GM21723 (cell line): ENCODE results near the gene SLC38A6.

Experiments used
- ATAC-seq: cut with Tn5 transposase; IDR thresholded peaks from one replicate; pipeline ENCODE4 v1.9.1; 2021; ENCODE audit warnings: mild to moderate bottlenecking, moderate library complexity; ENCODE audit not compliant: unreplicated experiment

SLC38A6 gene

GRCh38 chr14:60975551-60975950, 5.5 kb upstream of the SLC38A6 start:
- ATAC-seq: no peak

DNA sequence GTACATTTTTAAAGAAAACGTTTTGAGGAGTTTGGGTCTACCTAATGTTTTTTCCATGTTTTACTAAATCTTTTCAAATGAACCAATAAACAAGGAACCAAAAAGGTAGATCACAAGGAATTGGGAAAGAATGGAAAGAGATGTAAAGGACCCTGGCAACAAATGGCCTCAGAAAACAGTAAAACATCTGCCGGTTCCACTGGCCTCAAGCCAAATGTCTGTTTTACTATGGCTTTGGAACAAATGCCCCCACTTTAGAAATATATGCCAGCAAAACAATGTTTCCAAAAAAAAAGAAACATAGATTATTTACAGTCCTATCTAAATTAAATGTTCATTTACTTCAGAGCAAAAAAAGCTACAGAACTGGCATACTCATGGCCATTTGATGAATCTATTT, 3.2 kb upstream of the SLC38A6 start:
- ATAC-seq: no peak

DNA sequence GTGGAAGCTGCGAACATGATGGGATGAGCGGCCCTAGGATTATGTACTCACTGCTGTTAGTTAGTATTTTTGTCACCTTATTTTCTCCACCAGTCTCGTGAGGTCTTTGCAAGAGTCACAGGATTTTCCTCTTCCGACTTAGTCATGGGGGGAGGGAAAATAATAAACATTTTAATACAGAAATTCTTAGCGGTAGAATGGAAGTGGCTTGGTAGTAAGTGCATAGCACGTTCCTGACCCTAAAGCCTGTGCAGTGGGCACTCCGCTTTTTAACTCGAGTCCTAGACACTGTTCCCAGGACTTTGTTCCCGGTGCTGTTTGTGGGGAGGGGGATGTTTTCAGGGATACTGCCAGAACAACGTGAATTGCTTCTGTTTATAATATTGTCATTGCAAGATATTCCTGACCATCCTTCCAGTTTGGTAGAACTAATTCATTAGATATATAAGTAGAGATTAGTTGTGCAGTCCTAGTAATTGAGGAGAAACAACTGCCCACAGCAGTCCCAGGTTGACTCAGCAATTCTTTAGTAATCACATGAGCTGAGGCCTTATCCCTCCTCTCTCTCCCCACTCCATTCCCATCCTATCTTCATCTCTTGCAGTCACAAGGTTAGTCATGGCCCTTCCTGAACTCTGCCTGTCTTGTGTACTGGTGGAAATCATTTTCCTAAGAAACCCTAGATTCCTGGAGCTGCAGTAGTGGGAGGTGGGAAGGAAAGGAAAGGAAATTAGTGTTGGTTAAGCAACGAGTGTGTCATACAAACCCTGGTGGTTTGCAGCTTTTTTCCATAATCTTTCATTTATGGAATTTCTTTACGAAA, 799 bp downstream of the SLC38A6 start:
- ATAC-seq: no peak

- ATAC-seq: no peak
Measured at GRCh38 chr14:60984196-60984595, 3.2 kb downstream of the SLC38A6 start.

DNA sequence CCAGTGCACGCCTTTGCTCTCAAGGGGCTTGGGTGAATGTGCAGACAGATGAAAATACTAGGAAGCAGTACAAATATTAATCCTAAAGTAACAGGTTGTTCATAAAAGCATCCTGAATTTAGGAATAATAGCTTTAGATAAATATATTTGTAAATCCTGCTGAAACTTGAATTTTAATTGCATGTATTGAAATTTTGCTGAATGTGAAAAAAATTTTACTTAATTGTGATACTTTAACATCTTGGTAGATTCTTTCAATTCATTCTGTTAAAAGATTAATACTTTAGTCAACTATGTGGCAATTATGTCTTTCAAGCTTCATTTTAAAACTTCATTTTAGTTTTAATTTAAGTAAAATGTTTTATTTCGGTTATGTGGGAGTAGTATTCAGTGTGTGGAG, 5.5 kb downstream of the SLC38A6 start:
- no peak for ATAC-seq

GRCh38 chr14:60989599-60989998, 8.6 kb downstream of the SLC38A6 start:
- ATAC-seq: no peak

GRCh38 chr14:60998617-60999016, 17.6 kb downstream of the SLC38A6 start:
- ATAC-seq: no peak

GRCh38 chr14:60999536-60999935, 18.5 kb downstream of the SLC38A6 start:
- no peak for ATAC-seq

- no peak for ATAC-seq
Measured at GRCh38 chr14:61003571-61003970, 22.5 kb downstream of the SLC38A6 start.

GRCh38 chr14:61019537-61019936, 38.5 kb downstream of the SLC38A6 start:
- no peak for ATAC-seq

GRCh38 chr14:61025251-61026223, 44.5 kb downstream of the SLC38A6 start:
- ATAC-seq: peak; percentile 73

DNA sequence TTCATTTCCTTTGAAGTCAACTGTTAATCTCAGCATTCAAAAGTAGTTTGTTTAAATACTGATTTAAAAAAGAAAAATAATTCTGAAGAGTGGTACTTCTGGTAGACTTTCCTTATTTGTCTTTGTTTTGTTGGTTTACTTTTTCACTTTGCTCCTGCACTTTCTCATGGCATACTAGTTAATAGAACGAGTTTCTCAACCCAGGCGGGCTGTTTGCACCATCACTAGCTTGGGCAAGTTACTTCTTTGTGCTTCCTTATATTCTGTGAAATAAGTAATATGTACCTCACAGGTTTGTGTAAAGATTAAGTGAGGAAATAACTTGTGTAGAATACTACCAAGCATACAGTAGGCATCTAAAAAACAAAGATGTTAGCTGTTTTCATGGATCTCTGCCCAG, 45.5 kb downstream of the SLC38A6 start:
- ATAC-seq: no peak

GRCh38 chr14:61031026-61031425, 50.0 kb downstream of the SLC38A6 start:
- no peak for ATAC-seq

GRCh38 chr14:61033054-61033453, 52.0 kb downstream of the SLC38A6 start:
- no peak for ATAC-seq

DNA sequence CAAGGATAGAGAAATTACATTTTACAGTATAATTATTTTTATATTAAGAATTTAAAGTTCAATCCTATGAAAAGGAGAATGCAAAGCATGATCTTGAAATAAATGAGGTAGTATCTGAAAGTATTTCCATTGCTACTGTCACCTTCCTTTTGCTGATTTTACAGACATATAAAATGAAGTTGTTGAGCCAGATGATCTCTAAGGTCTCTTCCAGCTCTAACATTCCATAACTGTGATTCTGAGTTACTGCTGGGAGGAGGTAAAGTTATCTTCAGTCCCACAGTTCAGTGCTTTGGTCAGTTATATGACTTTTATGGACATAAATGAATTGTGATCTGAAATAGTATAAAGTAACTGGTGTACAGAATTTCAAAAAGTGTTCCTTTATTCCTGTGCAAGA, 52.8 kb downstream of the SLC38A6 start:
- ATAC-seq: no peak

DNA sequence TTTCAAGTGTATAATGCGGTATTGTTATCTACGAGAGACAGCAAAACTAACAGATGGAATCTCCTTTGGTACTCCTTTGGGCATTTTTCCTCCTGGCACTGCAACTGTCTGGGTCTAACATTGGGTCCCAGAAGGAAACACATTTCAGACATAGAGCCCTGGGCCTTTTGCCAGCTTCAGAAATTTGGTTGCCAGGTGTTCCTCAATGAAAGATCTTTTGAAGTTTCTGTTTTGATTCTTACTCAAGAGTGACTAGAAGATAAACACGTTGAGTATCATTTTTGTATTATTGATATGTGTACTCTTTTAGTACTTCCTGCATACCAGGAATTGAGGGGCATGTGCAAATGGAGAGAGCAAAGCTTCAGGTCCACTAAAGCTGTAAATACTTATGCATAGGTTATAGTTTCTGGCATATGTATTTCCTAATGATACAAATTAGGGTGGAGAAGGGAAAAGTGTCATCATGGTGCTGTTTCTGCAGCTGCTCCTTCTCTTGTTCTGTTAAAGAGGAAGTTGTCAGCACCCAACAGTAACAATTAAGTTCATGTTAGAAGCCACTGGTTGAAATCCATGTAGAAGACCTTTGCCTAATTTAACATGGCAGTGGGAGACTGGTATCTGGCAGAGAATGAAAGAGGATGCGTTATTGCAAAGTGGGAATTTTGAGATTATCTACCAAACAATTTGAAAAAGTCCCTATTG, 53.5 kb downstream of the SLC38A6 start:
- peak; percentile 93 for ATAC-seq

GRCh38 chr14:61037215-61037614, 56.2 kb downstream of the SLC38A6 start:
- no peak for ATAC-seq

DNA sequence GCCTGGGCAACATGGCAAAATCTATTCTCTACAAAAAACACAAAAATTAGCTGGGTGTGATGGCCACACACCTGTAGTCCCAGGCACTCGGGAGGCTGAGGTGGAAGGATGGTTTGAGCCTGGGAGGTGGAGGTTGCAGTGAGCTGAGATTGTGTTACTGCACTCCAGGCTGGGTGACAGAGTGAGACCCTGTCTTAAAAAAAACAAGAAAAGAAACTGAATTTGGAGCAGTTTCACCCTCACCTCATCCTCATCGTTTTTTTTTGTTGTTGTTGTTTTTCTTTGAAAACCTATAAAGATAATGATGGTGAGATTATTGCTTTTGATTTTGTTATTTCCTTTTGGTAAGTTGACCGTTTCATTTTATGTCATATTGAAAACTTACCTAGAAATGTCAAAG, 60.7 kb downstream of the SLC38A6 start:
- ATAC-seq: no peak

- no peak for ATAC-seq
Measured at GRCh38 chr14:61042220-61042619, 61.2 kb downstream of the SLC38A6 start.

- ATAC-seq: no peak
Measured at GRCh38 chr14:61043506-61043905, 62.5 kb downstream of the SLC38A6 start.

GRCh38 chr14:61047021-61047420, 66.0 kb downstream of the SLC38A6 start:
- no peak for ATAC-seq
